GM23338 (cell line): Measurements from ENCODE around the gene TMEM250. TPM values are rescaled to one million over a fixed set of nuclear protein-coding genes. Genes with fewer than 3 reads are reported as not detected.

Experiments used
- ATAC-seq: fragments of 200-7000 bp; cut with Tn5 transposase; 3 replicates; pipeline ENCODE4 v1.9.1; 2020
- DNase-seq: peaks from one replicate; pipeline ENCODE4 v3.0.0-alpha.2; 2015; ENCODE audit warnings: low spot score
- H2AFZ ChIP-seq: fragments of 200-600 bp; sonication (generic); 2 replicates; pipeline ENCODE4 v1.8.0; 2016; ENCODE audit warnings: antibody characterized with exemption, mild to moderate bottlenecking, moderate library complexity
- H3F3A ChIP-seq: fragments of 200-600 bp; sonication (generic); replicated peaks from 2 replicates; pipeline ENCODE4 v1.8.0; 2017; ENCODE audit warnings: antibody characterized with exemption, mixed run types, low read depth
- H3K27ac ChIP-seq: fragments of 200-600 bp; sonication (generic); 2 replicates; pipeline ENCODE4 v1.6.1; 2016; ENCODE audit warnings: low read depth
- H3K27me3 ChIP-seq: fragments of 200-600 bp; sonication (generic); 2 replicates; pipeline ENCODE4 v1.8.0; 2016; ENCODE audit warnings: mild to moderate bottlenecking, mixed run types, moderate library complexity; ENCODE audit not compliant: insufficient read depth
- H3K36me3 ChIP-seq: fragments of 200-600 bp; sonication (generic); 2 replicates; pipeline ENCODE4 v1.8.0; 2016; ENCODE audit warnings: mild to moderate bottlenecking; ENCODE audit not compliant: insufficient read depth
- H3K4me1 ChIP-seq: fragments of 200-600 bp; sonication (generic); 2 replicates; pipeline ENCODE4 v1.8.0; 2016; ENCODE audit warnings: mild to moderate bottlenecking, moderate library complexity; ENCODE audit not compliant: insufficient read depth
- H3K4me2 ChIP-seq: fragments of 200-600 bp; sonication (generic); 2 replicates; pipeline ENCODE4 v1.7.1; 2017; ENCODE audit warnings: mixed run types
- H3K4me3 ChIP-seq: fragments of 200-600 bp; sonication (generic); 2 replicates; pipeline ENCODE4 v1.6.1; 2016; ENCODE audit warnings: mixed run types
- H3K79me2 ChIP-seq: fragments of 200-600 bp; sonication (generic); replicated peaks from 2 replicates; pipeline ENCODE4 v1.8.0; 2017; ENCODE audit warnings: mild to moderate bottlenecking; ENCODE audit not compliant: insufficient read depth
- H3K9me2 ChIP-seq: fragments of 200-600 bp; sonication (generic); 2 replicates; pipeline ENCODE4 v1.8.0; 2017; ENCODE audit not compliant: insufficient read depth
- H4K20me1 ChIP-seq: fragments of 200-600 bp; sonication (generic); replicated peaks from 2 replicates; pipeline ENCODE4 v1.8.0; 2017; ENCODE audit warnings: mild to moderate bottlenecking; ENCODE audit not compliant: insufficient read depth
- H3K27ac Mint-ChIP-seq: 2 replicates; pipeline ENCODE4 v1.8.0; 2020; ENCODE audit warnings: inconsistent platforms, mild to moderate bottlenecking, moderate library complexity, mixed read lengths
- H3K27me3 Mint-ChIP-seq: 3 replicates; pipeline ENCODE4 v1.8.0; 2022; ENCODE audit warnings: low read depth, mild to moderate bottlenecking, moderate library complexity, mixed read lengths, inconsistent platforms; ENCODE audit not compliant: insufficient read depth, poor library complexity
- H3K36me3 Mint-ChIP-seq: 3 replicates; pipeline ENCODE4 v1.8.0; 2021; ENCODE audit warnings: low read depth, mild to moderate bottlenecking, inconsistent platforms, moderate library complexity, mixed read lengths
- H3K4me1 Mint-ChIP-seq: 3 replicates; pipeline ENCODE4 v1.8.0; 2020; ENCODE audit warnings: mild to moderate bottlenecking, inconsistent platforms, mixed read lengths
- H3K4me3 Mint-ChIP-seq: 3 replicates; pipeline ENCODE4 v1.8.0; 2021; ENCODE audit warnings: moderate library complexity, mild to moderate bottlenecking, inconsistent platforms, mixed read lengths
- H3K9me3 Mint-ChIP-seq: 3 replicates; pipeline ENCODE4 v1.8.0; 2020; ENCODE audit warnings: moderate library complexity, mild to moderate bottlenecking, inconsistent platforms, mixed read lengths
- CREB1 ChIP-seq: fragments of 250-450 bp; sonication (Bioruptor Pico); IDR thresholded peaks from 2 replicates; pipeline ENCODE4 v1.5.0; 2020; ENCODE audit warnings: low read depth, mild to moderate bottlenecking, moderate library complexity
- NANOG ChIP-seq: IDR thresholded peaks from 2 replicates; pipeline ENCODE4 v1.6.1; 2016; ENCODE audit warnings: antibody characterized with exemption, borderline replicate concordance
- ZNF331 ChIP-seq: fragments of 250-450 bp; sonication (Bioruptor Pico); IDR thresholded peaks from 2 replicates; pipeline ENCODE4 v1.5.0; 2020; ENCODE audit warnings: low read depth, mild to moderate bottlenecking, moderate library complexity
- polyA plus RNA-seq: library from polyadenylated mRNA; unstranded; fragments of >200 nt; fragmentation: Nextera tagmentation; extraction: Ambion mirVana; gene quantifications from 2 replicates; pipeline ENCODE4 v1.2.1, GENCODE V29; 2016
- total RNA-seq: library from RNA; depleted of rRNA; stranded (reverse); fragments of >200 nt; shearing (Covaris generic); gene quantifications from 2 replicates; pipeline ENCODE4 v1.2.3, GENCODE V29; 2014
- TF ChIP-seq, protein P1 (sequence below): IDR thresholded peaks from 2 replicates; pipeline ENCODE4 v1.6.1; 2016; ENCODE audit warnings: antibody characterized with exemption

Gene TMEM250
- total and polyA plus RNA-seq, 2 experiments from 2014 or later = 12.2 to 39.2 TPM

DNA sequence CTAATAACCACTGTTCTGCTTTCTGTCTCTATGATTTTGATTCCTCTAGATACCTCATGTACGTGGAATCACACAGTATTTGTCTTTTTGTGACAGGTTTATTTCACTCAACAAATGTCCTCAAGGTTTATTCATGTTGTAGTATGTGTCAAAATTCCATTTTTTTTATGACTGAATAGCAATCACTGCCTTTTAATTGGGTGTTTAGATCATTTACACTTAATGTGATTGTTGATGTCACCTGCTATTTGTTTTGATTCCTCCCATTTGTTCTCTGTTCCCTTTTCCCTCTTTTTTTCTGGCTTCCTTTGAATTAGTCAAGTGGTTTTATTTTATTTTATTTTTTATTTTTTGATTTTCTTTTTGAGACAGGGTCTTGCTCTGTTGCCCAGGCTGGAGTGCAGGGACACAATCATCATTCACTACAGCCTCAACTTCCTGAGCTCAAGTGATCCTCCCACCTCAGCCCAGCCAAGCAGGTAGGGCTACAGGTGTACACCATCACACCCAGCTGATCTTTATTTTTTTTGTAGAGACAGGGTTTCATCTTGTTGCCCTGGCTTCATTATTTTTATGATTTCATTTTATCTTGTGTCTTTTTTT, 44.7 kb upstream of the TMEM250 start (continued):
- TF ChIP-seq, protein P1, sequence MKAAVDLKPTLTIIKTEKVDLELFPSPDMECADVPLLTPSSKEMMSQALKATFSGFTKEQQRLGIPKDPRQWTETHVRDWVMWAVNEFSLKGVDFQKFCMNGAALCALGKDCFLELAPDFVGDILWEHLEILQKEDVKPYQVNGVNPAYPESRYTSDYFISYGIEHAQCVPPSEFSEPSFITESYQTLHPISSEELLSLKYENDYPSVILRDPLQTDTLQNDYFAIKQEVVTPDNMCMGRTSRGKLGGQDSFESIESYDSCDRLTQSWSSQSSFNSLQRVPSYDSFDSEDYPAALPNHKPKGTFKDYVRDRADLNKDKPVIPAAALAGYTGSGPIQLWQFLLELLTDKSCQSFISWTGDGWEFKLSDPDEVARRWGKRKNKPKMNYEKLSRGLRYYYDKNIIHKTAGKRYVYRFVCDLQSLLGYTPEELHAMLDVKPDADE = no peak
- TF ChIP-seq CREB1 (CRISPR knock-in tag) = no peak
- no peak for TF ChIP-seq ZNF331 (CRISPR knock-in tag)
- no peak for TF ChIP-seq NANOG

DNA sequence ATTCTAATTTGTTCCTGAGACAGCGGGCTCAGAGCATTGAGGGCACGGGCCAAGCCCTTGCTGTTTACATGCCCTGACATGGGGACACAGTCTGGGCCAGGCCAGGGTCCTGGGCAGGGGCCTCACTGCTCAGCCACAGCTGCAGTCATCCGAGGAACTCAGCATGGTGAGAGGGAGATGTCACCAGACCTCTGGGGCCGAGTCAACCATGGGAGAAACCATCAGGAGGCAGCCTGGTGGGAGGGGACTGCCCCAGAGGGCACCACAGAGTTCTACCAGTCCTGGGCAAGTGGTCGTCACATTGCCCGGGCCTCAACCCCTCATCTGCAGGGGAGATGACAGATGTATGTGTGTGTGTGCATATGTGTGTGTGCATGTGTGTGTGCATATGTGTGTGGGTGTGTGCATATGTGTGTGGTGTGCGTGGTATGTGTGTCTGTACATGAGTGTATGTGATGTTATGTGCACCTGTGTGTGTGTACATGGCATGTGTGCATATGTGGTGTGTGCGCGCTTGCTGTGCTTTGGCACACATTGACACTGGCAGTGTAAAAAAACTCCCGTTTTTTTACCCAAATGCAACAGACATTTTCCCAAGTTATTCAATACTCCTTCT, 42.4 kb upstream of the TMEM250 start:
- no peak overlapping the region for H3K27ac Mint-ChIP-seq
- Histone ChIP-seq H3K4me3 (no peak overlapping the region), H3K79me2 (no peaks in the 10 kb centered on the region), H3K27me3 (no peaks in the 10 kb centered on the region), H4K20me1 (no peaks in the 10 kb centered on the region), H3K27ac (no peak overlapping the region), H3K9me2 (no peaks in the 10 kb centered on the region), H2AFZ (no peak overlapping the region), H3K4me1 (no peaks in the 10 kb centered on the region; the same call in 1 of the 2 replicates), H3K36me3 (no peaks in the 10 kb centered on the region), H3F3A (no peaks in the 10 kb centered on the region), H3K4me2 (no peak overlapping the region)
- H3K9me3 Mint-ChIP-seq = peaks cover 13% of the 10 kb centered on the region
- no peak overlapping the region for H3K4me3 Mint-ChIP-seq
- ATAC-seq = no peak
- peaks cover 6% of the 10 kb centered on the region; the same call in 1 of the 3 replicates for H3K4me1 Mint-ChIP-seq
- DNase-seq = no peak
- no peak for TF ChIP-seq CREB1 (CRISPR knock-in tag)
- H3K27me3 Mint-ChIP-seq = peaks cover 2% of the 10 kb centered on the region
- peaks cover 2% of the 10 kb centered on the region; the same call in 1 of the 3 replicates for H3K36me3 Mint-ChIP-seq

DNA sequence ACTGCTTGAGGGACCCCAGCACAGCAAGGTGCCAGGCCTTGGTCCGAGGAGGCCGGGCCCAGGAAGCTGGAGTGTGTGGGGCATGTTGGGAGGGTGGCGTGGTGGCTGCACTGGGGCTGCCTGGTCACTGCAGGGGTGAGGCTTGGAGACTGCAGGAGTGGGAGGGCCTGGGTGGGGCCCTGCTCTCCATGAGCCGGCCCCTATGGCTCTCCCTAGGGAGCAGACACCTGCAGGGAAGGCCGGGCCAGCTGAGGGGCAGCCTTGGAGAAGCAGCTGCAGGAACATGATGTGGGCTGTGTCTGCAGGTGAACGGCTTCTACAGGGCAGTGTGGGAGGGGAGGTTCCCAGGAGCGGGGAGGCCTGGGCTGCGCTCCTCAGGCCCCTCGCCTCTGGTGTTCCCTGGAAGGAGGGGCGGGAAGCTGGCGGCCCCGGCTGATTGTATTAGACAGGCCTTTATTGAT, 41.7 kb upstream of the TMEM250 start:
- ATAC-seq (peak; percentile 78), DNase-seq (no peak)
- no peak overlapping the region for H3K27ac Mint-ChIP-seq
- H3F3A ChIP-seq = no peaks in the 10 kb centered on the region
- no peaks in the 10 kb centered on the region for H3K9me2 ChIP-seq
- H3K27me3 Mint-ChIP-seq = peaks cover 2% of the 10 kb centered on the region
- H4K20me1 ChIP-seq = no peaks in the 10 kb centered on the region
- H3K79me2 ChIP-seq = no peaks in the 10 kb centered on the region
- peaks cover 9% of the 10 kb centered on the region; the same call in 2 of the 3 replicates for H3K4me1 Mint-ChIP-seq
- peaks cover 2% of the 10 kb centered on the region; the same call in 1 of the 3 replicates for H3K36me3 Mint-ChIP-seq
- no peak overlapping the region for H3K4me2 ChIP-seq
- no peak overlapping the region for H2AFZ ChIP-seq
- H3K27ac ChIP-seq = no peak overlapping the region
- no peaks in the 10 kb centered on the region for H3K36me3 ChIP-seq
- no peak overlapping the region for H3K4me3 ChIP-seq
- peaks cover 14% of the 10 kb centered on the region for H3K9me3 Mint-ChIP-seq
- no peak overlapping the region for H3K4me3 Mint-ChIP-seq
- H3K27me3 ChIP-seq = no peaks in the 10 kb centered on the region
- TF ChIP-seq, protein P1 = no peak
- H3K4me1 ChIP-seq = no peaks in the 10 kb centered on the region; the same call in 1 of the 2 replicates
